CD4-positive, alpha-beta T cell (primary cell): ENCODE data around the gene ACSL5. TPM values are rescaled to one million over a fixed set of nuclear protein-coding genes. Genes with fewer than 3 reads are reported as not detected.
"Not testable (repeated sequence)": the region's sequence is repeated elsewhere in the genome, so short reads cannot be mapped to it uniquely, and the experiment has no call there.

Experiments
- ATAC-seq: fragments of 200-7000 bp; cut with Tn5 transposase; one replicate; pipeline ENCODE4 v1.10.0; 2022; ENCODE audit warnings: mild to moderate bottlenecking; ENCODE audit not compliant: poor library complexity
- CTCF ChIA-PET: fragments of 350-600 bp; sonication (Branson Sonifier 250); formaldehyde crosslinking; loops from one replicate; lab custom pipeline; 2021; ENCODE audit warnings: antibody characterized with exemption, inconsistent platforms; lab: Charles Lee
- POLR2A ChIA-PET: fragments of 350-600 bp; sonication (Branson Sonifier 250); formaldehyde crosslinking; loops from one replicate; lab custom pipeline; 2021; ENCODE audit warnings: antibody characterized with exemption, inconsistent platforms; lab: Charles Lee
- DNase-seq, 14 experiments: peaks; one replicate each; pipeline ENCODE4 v3.0.0-alpha.2; 2013 to 2020; ENCODE audit warnings: mixed read lengths in 2 of 14
- H3K27ac ChIP-seq, 2 donors: one replicate each; pipeline versions ENCODE4 v1.5.1 to v1.7.0; 2013; ENCODE audit warnings: low read length in 2 of 2, low read depth in 1 of 2, mild to moderate bottlenecking in 1 of 2
- H3K27me3 ChIP-seq, 2 experiments: 1 replicate in 1 of 2; 2 replicates in 1 of 2; pipeline versions ENCODE4 v1.6.1 to v1.7.0; 2013; ENCODE audit warnings: low read length in 2 of 2, control low read depth in 1 of 2, mild to moderate bottlenecking in 1 of 2, moderate library complexity in 1 of 2; ENCODE audit not compliant: insufficient read depth in 2 of 2, control insufficient read depth in 1 of 2
- H3K36me3 ChIP-seq: one replicate; pipeline ENCODE4 v1.6.1; 2013; ENCODE audit warnings: low read length, control low read depth; ENCODE audit not compliant: insufficient read depth
- H3K4me1 ChIP-seq: one replicate; pipeline ENCODE4 v1.6.1; 2013; ENCODE audit warnings: low read length, control low read depth; ENCODE audit not compliant: insufficient read depth
- H3K4me3 ChIP-seq: one replicate; pipeline ENCODE4 v1.5.1; 2013; ENCODE audit warnings: mild to moderate bottlenecking, low read length, moderate library complexity
- H3K9me3 ChIP-seq, 2 experiments: 1 replicate in 1 of 2; 2 replicates in 1 of 2; pipeline versions ENCODE4 v1.6.1 to v1.7.0; 2013; ENCODE audit warnings: low read length in 2 of 2, mild to moderate bottlenecking in 2 of 2, control low read depth in 1 of 2, moderate library complexity in 1 of 2; ENCODE audit not compliant: control insufficient read depth in 1 of 2, insufficient read depth in 1 of 2
- H3K27ac Mint-ChIP-seq: one replicate; pipeline ENCODE4 v1.8.0; 2020; ENCODE audit warnings: mixed read lengths
- H3K27me3 Mint-ChIP-seq: one replicate; pipeline ENCODE4 v1.8.0; 2021; ENCODE audit warnings: mixed read lengths
- H3K36me3 Mint-ChIP-seq: one replicate; pipeline ENCODE4 v1.8.0; 2021; ENCODE audit warnings: low read depth, mixed read lengths
- H3K4me1 Mint-ChIP-seq: one replicate; pipeline ENCODE4 v1.8.0; 2021; ENCODE audit warnings: low read depth, mixed read lengths
- H3K4me3 Mint-ChIP-seq: one replicate; pipeline ENCODE4 v1.8.0; 2020; ENCODE audit warnings: mild to moderate bottlenecking, mixed read lengths
- H3K9me3 Mint-ChIP-seq: one replicate; pipeline ENCODE4 v1.8.0; 2020; ENCODE audit warnings: mixed read lengths
- CTCF ChIP-seq: fragments of 200-600 bp; IDR thresholded peaks from one replicate; pipeline ENCODE4 v1.8.0; 2022; ENCODE audit warnings: antibody characterized with exemption, mild to moderate bottlenecking
- intact Hi-C, 2 experiments: fragments of 100-400 bp; cut with DNase I in 1 of 2; cut with micrococcal nuclease in 1 of 2; formaldehyde crosslinking; loops; one replicate each; pipeline versions ENCODE4 v1.15.1 to v1.9.0; 2023 to 2025; cut with DNase I, micrococcal nuclease
- total RNA-seq, 174 experiments: library from RNA in 2 of 174; stranded (reverse) in 2 of 174; gene quantifications; one replicate each; pipeline ENCODE4 v1.2.3 and lab custom pipeline; 2021 to 2026

ACSL5 gene
- total RNA-seq, 2 experiments from 2014 or later, result 11.4 to 14.1 TPM

DNA sequence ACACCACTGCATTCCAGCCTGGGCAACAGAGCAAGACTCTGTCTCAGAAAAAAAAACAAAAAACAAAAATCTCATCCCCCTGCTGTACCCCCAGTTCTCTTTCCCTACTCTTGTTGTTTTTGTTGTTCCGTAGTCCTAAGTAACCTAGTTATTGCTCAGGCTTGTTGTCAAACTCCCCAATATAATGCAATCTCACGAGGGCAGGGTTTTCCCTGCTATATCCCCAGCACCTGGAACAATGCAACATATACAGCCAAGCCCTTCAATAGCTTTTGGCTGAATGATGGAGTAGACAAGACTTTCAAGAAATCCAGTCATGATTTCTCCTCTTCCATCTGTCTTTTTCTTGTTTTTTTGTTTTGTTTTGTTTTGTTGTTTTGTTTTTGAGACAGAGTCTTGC lies 10.2 kb downstream of the ACSL5 start:
- ChIA-PET CTCF (interaction anchor here (1.3 kb wide), 1 partner anchor 13 kb away, joined by 4 read pairs; no protein-coding TSS in a partner anchor), POLR2A (interaction anchor here (1.1 to 5.9 kb wide), 3 partner anchors 8 to 63 kb away, joined by 3 to 40 read pairs (median 5); partner anchors contain the start of genes VTI1A and ZDHHC6)
- peak overlapping the region; percentile 28 for H3K27ac Mint-ChIP-seq
- Histone ChIP-seq H3K27me3 (no peaks in the 10 kb centered on the region), H3K9me3 (no peaks in the 10 kb centered on the region), H3K36me3 (peaks cover 31% of the 10 kb centered on the region), H3K4me1 (peaks cover 31% of the 10 kb centered on the region), H3K4me3 (no peak overlapping the region), H3K27ac (no peak overlapping the region)
- intact Hi-C loops, result no loop called here
- H3K4me1 Mint-ChIP-seq, result peaks cover 73% of the 10 kb centered on the region
- TF ChIP-seq CTCF, result no peak
- DNase-seq (no peak), ATAC-seq (no peak)
- H3K9me3 Mint-ChIP-seq, result no peaks in the 10 kb centered on the region
- peaks cover 42% of the 10 kb centered on the region for H3K36me3 Mint-ChIP-seq
- no peaks in the 10 kb centered on the region for H3K27me3 Mint-ChIP-seq
- H3K4me3 Mint-ChIP-seq, result no peak overlapping the region

DNA sequence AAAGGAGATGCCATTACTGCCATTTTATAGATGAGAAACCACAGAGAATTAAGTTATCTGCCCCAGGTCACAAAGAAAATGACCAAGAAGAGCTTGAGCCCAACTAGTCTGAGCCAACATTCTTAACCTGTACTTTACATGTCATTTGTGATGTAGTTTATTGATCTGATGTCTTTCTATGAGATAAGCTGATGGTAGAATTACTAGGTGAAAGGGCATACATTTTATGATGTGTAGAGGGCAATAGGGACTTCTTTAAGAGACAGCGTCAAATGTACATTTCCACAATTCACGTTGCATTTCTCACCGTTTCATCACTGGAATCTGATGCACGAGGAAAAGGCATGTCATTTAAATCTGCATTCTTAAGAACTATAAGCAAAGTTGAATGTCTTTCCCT lies 11.3 kb downstream of the ACSL5 start:
- CTCF ChIA-PET, result interaction anchor here (1.3 to 1.4 kb wide), 2 partner anchors 10 to 12 kb away, joined by 4 to 6 read pairs; no protein-coding TSS in a partner anchor
- H3K4me1 Mint-ChIP-seq, result peaks cover 71% of the 10 kb centered on the region
- no peak overlapping the region for H3K27ac ChIP-seq
- H3K9me3 Mint-ChIP-seq, result no peaks in the 10 kb centered on the region
- H3K9me3 ChIP-seq, result no peaks in the 10 kb centered on the region
- H3K4me3 Mint-ChIP-seq, result no peak overlapping the region
- H3K27me3 ChIP-seq, result no peaks in the 10 kb centered on the region
- intact Hi-C loops, result no loop called here
- no peak overlapping the region for H3K27ac Mint-ChIP-seq
- no peaks in the 10 kb centered on the region for H3K27me3 Mint-ChIP-seq
- POLR2A ChIA-PET, result interaction anchor here (0.5 to 5.9 kb wide), 2 partner anchors 9 to 58 kb away, joined by 3 to 40 read pairs; no protein-coding TSS in a partner anchor
- peaks cover 30% of the 10 kb centered on the region for H3K4me1 ChIP-seq
- peaks cover 32% of the 10 kb centered on the region for H3K36me3 Mint-ChIP-seq
- no peak for ATAC-seq
- no peak for TF ChIP-seq CTCF
- H3K4me3 ChIP-seq, result no peak overlapping the region
- no peak for DNase-seq
- H3K36me3 ChIP-seq, result peaks cover 27% of the 10 kb centered on the region

GRCh38 chr10:112388056-112388455 lies 14.1 kb downstream of the ACSL5 start:
- CTCF ChIA-PET, result interaction anchor here (0.7 to 1.3 kb wide), 3 partner anchors 13 to 47 kb away, joined by 3 to 4 read pairs (median 4); no protein-coding TSS in a partner anchor
- Mint-ChIP-seq H3K4me1 (peaks cover 53% of the 10 kb centered on the region), H3K27ac (peak overlapping the region; percentile 72)
- ATAC-seq, H3K9me3 Mint-ChIP-seq, DNase-seq, H3K27me3 Mint-ChIP-seq, intact Hi-C loops, H3K9me3 ChIP-seq, H3K36me3 Mint-ChIP-seq, H3K4me3 Mint-ChIP-seq, H3K4me3 ChIP-seq, H3K27me3 ChIP-seq, H3K36me3 ChIP-seq: not testable (repeated sequence)
- Histone ChIP-seq H3K27ac (peak overlapping the region in 1 of 2 donors; percentile 49), H3K4me1 (peaks cover 24% of the 10 kb centered on the region)
- POLR2A ChIA-PET, result interaction anchor here (2.1 to 5.9 kb wide), 2 partner anchors 12 to 59 kb away, joined by 5 to 40 read pairs; partner anchors contain the start of genes VTI1A and ZDHHC6
